A549 (cell line): ENCODE results near the gene SNRPN.

Experiments
- BHLHE40 ChIP-seq: IDR thresholded peaks from 2 replicates; pipeline ENCODE4 v1.6.1; 2012; ENCODE audit warnings: low read depth, low read length, inconsistent platforms
- CEBPB ChIP-seq, 2 experiments: fragments of >200 bp in 1 of 2; sonication (Bioruptor Twin) in 1 of 2; formaldehyde crosslinking in 1 of 2; IDR thresholded peaks; 2 replicates each; pipeline ENCODE4 v1.6.1; 2012 to 2016
- CHD2 ChIP-seq: fragments of 150-350 bp; IDR thresholded peaks from 2 replicates; pipeline ENCODE4 v1.6.1; 2014; ENCODE audit warnings: low read length; ENCODE audit not compliant: partially characterized antibody
- EP300 ChIP-seq, 2 experiments: fragments of >200 bp; sonication (Bioruptor Twin); formaldehyde crosslinking; IDR thresholded peaks; 2 replicates in 1 of 2; 3 replicates in 1 of 2; pipeline ENCODE4 v1.6.1; 2016 to 2017
- KDM1A ChIP-seq: fragments of 200-600 bp; sonication (generic); IDR thresholded peaks from 2 replicates; pipeline ENCODE4 v1.6.1; 2016; ENCODE audit warnings: low read depth, mild to moderate bottlenecking
- POLR2A ChIP-seq: IDR thresholded peaks from 2 replicates; pipeline ENCODE4 v1.6.1; 2012; ENCODE audit warnings: mild to moderate bottlenecking, low read length
- RARB ChIP-seq: fragments of 250-450 bp; sonication (Bioruptor Pico); IDR thresholded peaks from 2 replicates; pipeline ENCODE4 v1.8.0; 2021; ENCODE audit warnings: mild to moderate bottlenecking, moderate library complexity
- RFX5 ChIP-seq: fragments of 450-650 bp; IDR thresholded peaks from 2 replicates; pipeline ENCODE4 v1.7.1; 2014; ENCODE audit warnings: antibody characterized with exemption, mild to moderate bottlenecking, moderate library complexity
- TFCP2L1 ChIP-seq: fragments of 250-450 bp; sonication (Bioruptor Pico); IDR thresholded peaks from 2 replicates; pipeline ENCODE4 v1.5.0; 2021; ENCODE audit warnings: mild to moderate bottlenecking
- TF ChIP-seq, protein P1 (sequence below): fragments of >200 bp; sonication (Bioruptor Twin); formaldehyde crosslinking; IDR thresholded peaks from 3 replicates; pipeline ENCODE4 v1.5.1; 2016
- TF ChIP-seq, protein P2 (sequence below): IDR thresholded peaks from 2 replicates; pipeline ENCODE4 v1.6.1; 2012
- TF ChIP-seq, protein P3 (sequence below): fragments of 200-600 bp; sonication (generic); IDR thresholded peaks from 2 replicates; pipeline ENCODE4 v1.6.1; 2016; ENCODE audit warnings: antibody characterized with exemption, mild to moderate bottlenecking, moderate library complexity

DNA sequence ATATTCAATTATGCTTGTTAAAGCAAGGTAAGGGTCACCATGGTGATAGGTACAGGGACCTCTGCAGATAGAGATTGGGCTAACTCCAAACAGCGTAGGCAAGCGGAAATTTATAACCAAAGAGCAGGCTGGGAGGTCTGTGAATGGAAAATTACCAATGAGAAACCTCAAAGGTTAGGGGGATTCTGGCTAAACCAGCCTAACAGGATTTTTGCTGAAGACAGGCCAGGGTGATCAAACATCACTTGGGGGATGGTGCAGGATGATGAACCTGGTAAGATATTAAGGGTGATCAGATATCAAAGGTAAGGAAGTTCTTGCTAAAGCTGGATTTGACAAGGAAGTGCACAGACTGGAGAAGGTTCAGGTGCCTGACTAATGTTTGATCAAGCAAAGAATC, 35.3 kb upstream of the SNRPN start:
- TF ChIP-seq CEBPB (IDR thresholded peaks at IDR 0.05) (no peak), BHLHE40 (no peak), CHD2 (no peak), TFCP2L1 (no peak), RARB (CRISPR knock-in tag) (no peak), KDM1A (no peak), POLR2A (no peak), RFX5 (no peak), EP300 (IDR thresholded peaks at IDR 0.05) (no peak)
- TF ChIP-seq, protein P1, sequence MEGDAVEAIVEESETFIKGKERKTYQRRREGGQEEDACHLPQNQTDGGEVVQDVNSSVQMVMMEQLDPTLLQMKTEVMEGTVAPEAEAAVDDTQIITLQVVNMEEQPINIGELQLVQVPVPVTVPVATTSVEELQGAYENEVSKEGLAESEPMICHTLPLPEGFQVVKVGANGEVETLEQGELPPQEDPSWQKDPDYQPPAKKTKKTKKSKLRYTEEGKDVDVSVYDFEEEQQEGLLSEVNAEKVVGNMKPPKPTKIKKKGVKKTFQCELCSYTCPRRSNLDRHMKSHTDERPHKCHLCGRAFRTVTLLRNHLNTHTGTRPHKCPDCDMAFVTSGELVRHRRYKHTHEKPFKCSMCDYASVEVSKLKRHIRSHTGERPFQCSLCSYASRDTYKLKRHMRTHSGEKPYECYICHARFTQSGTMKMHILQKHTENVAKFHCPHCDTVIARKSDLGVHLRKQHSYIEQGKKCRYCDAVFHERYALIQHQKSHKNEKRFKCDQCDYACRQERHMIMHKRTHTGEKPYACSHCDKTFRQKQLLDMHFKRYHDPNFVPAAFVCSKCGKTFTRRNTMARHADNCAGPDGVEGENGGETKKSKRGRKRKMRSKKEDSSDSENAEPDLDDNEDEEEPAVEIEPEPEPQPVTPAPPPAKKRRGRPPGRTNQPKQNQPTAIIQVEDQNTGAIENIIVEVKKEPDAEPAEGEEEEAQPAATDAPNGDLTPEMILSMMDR, result no peak
- TF ChIP-seq, protein P2, sequence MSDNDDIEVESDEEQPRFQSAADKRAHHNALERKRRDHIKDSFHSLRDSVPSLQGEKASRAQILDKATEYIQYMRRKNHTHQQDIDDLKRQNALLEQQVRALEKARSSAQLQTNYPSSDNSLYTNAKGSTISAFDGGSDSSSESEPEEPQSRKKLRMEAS, result no peak
- TF ChIP-seq, protein P3, sequence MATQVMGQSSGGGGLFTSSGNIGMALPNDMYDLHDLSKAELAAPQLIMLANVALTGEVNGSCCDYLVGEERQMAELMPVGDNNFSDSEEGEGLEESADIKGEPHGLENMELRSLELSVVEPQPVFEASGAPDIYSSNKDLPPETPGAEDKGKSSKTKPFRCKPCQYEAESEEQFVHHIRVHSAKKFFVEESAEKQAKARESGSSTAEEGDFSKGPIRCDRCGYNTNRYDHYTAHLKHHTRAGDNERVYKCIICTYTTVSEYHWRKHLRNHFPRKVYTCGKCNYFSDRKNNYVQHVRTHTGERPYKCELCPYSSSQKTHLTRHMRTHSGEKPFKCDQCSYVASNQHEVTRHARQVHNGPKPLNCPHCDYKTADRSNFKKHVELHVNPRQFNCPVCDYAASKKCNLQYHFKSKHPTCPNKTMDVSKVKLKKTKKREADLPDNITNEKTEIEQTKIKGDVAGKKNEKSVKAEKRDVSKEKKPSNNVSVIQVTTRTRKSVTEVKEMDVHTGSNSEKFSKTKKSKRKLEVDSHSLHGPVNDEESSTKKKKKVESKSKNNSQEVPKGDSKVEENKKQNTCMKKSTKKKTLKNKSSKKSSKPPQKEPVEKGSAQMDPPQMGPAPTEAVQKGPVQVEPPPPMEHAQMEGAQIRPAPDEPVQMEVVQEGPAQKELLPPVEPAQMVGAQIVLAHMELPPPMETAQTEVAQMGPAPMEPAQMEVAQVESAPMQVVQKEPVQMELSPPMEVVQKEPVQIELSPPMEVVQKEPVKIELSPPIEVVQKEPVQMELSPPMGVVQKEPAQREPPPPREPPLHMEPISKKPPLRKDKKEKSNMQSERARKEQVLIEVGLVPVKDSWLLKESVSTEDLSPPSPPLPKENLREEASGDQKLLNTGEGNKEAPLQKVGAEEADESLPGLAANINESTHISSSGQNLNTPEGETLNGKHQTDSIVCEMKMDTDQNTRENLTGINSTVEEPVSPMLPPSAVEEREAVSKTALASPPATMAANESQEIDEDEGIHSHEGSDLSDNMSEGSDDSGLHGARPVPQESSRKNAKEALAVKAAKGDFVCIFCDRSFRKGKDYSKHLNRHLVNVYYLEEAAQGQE, result no peak
